ENCODE measurements around the gene GRM5. TPM values are rescaled to one million over a fixed set of nuclear protein-coding genes. Genes with fewer than 3 reads are reported as not detected.

Gene GRM5
- polyA plus RNA-seq, 1 donor from 2014 or later = not detected

GRCh38 chr11:88522624-88523385 lies 543.0 kb downstream of the GRM5 start:
- Mint-ChIP-seq H3K36me3 (no peaks in the 10 kb centered on the region), H3K9me3 (peaks cover 0 to 3% (median 0%) of the 10 kb centered on the region in 3 donors), H3K27me3 (peaks cover 19% of the 10 kb centered on the region), H3K4me3 (no peak overlapping the region), H3K4me1 (no peaks in the 10 kb centered on the region), H3K27ac (no peak overlapping the region)

GRCh38 chr11:88521799-88522201 lies 544.0 kb downstream of the GRM5 start:
- H3K9me3 Mint-ChIP-seq = peaks cover 0 to 3% (median 0%) of the 10 kb centered on the region in 3 donors
- H3K4me1 Mint-ChIP-seq = no peaks in the 10 kb centered on the region
- peaks cover 13% of the 10 kb centered on the region for H3K27me3 Mint-ChIP-seq
- no peak overlapping the region for H3K4me3 Mint-ChIP-seq
- no peak overlapping the region for H3K27ac Mint-ChIP-seq
- no peaks in the 10 kb centered on the region for H3K36me3 Mint-ChIP-seq

- Mint-ChIP-seq H3K36me3 (no peaks in the 10 kb centered on the region), H3K27me3 (peaks cover 13% of the 10 kb centered on the region), H3K27ac (no peak overlapping the region), H3K9me3 (peaks cover 0 to 3% (median 0%) of the 10 kb centered on the region in 3 donors), H3K4me1 (no peaks in the 10 kb centered on the region), H3K4me3 (no peak overlapping the region)
These were observed 544.4 kb downstream of the GRM5 start for GRCh38 chr11:88521399-88521798.

DNA sequence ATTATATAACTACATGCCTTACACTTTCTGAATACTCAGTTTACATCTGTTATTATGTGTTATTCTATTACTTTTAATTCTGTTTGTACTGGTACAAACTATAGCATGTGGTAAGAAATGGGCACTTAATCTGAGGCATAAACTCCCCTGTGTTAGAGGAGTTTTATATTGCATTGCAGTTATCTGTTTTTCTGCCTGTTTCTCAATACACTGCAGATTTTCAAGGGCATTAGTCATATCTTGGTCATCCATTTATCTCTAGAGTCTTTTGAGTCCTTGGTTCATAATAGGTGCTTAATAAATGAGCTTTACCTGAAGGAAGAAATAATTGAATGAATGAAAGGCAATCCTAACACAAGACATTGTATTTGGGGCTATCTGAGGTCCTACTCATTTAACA lies 545.4 kb downstream of the GRM5 start:
- no peaks in the 10 kb centered on the region for H3K4me1 Mint-ChIP-seq
- no peak overlapping the region for H3K27ac Mint-ChIP-seq
- H3K9me3 Mint-ChIP-seq = peaks cover 0 to 5% (median 0%) of the 10 kb centered on the region in 3 donors
- H3K27me3 Mint-ChIP-seq = peaks cover 13% of the 10 kb centered on the region
- H3K4me3 Mint-ChIP-seq = no peak overlapping the region
- no peaks in the 10 kb centered on the region for H3K36me3 Mint-ChIP-seq

GRCh38 chr11:88515002-88515401 lies 550.8 kb downstream of the GRM5 start:
- no peaks in the 10 kb centered on the region for H3K4me1 Mint-ChIP-seq
- H3K4me3 Mint-ChIP-seq = no peak overlapping the region
- peaks cover 22% of the 10 kb centered on the region for H3K27me3 Mint-ChIP-seq
- no peak overlapping the region for H3K27ac Mint-ChIP-seq
- peaks cover 0 to 4% (median 2%) of the 10 kb centered on the region in 3 donors for H3K9me3 Mint-ChIP-seq
- H3K36me3 Mint-ChIP-seq = no peaks in the 10 kb centered on the region

DNA sequence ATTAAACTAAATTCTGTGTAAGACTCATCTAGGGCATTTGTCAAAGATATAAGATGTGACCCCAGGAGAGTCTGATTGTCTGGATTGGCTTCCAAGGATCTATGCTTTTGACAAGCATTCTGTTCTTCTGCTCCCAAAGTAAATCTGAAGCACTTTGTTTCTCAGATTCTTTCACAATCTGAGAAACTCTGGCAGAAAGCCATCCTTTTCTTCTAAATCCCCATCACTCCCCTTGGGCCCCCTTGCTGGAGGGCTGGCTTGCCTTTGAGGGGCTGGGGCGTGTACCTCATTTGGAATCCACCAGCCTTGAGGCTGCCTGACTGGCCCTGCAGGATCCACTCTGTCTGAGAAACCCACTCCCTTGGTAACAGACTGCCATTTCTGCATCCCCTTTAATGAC lies 554.8 kb downstream of the GRM5 start:
- Mint-ChIP-seq H3K4me1 (peaks cover 0 to 6% (median 4%) of the 10 kb centered on the region in 3 donors), H3K9me3 (peaks cover 0 to 4% (median under 1%) of the 10 kb centered on the region in 3 donors), H3K27ac (no peak overlapping the region), H3K36me3 (peaks cover 1% of the 10 kb centered on the region), H3K27me3 (peaks cover 37% of the 10 kb centered on the region), H3K4me3 (peak overlapping the region in 1 of 4 donors; percentile 27)

GRCh38 chr11:88508759-88509581 lies 556.8 kb downstream of the GRM5 start:
- Mint-ChIP-seq H3K36me3 (peaks cover 1% of the 10 kb centered on the region), H3K27ac (no peak overlapping the region), H3K9me3 (peaks cover 0 to 4% (median 0%) of the 10 kb centered on the region in 3 donors), H3K4me3 (peak overlapping the region in 1 of 4 donors; percentile 3), H3K27me3 (peaks cover 37% of the 10 kb centered on the region), H3K4me1 (peaks cover 0 to 6% (median 4%) of the 10 kb centered on the region in 3 donors)

GRCh38 chr11:88508418-88508758 lies 557.4 kb downstream of the GRM5 start:
- H3K4me3 Mint-ChIP-seq = peak overlapping the region in 2 of 4 donors; percentile 10 to 35
- H3K27ac Mint-ChIP-seq = no peak overlapping the region
- peaks cover 0 to 4% (median 0%) of the 10 kb centered on the region in 3 donors for H3K9me3 Mint-ChIP-seq
- peaks cover 38% of the 10 kb centered on the region for H3K27me3 Mint-ChIP-seq
- H3K36me3 Mint-ChIP-seq = peaks cover 1% of the 10 kb centered on the region
- peaks cover 0 to 6% (median 4%) of the 10 kb centered on the region in 3 donors for H3K4me1 Mint-ChIP-seq

GRCh38 chr11:88507771-88508417 lies 557.9 kb downstream of the GRM5 start:
- H3K4me1 Mint-ChIP-seq = peaks cover 0 to 6% (median 4%) of the 10 kb centered on the region in 3 donors
- peaks cover 1% of the 10 kb centered on the region for H3K36me3 Mint-ChIP-seq
- no peak overlapping the region for H3K27ac Mint-ChIP-seq
- peak overlapping the region in 2 of 4 donors; percentile 35 to 55 for H3K4me3 Mint-ChIP-seq
- H3K27me3 Mint-ChIP-seq = peaks cover 38% of the 10 kb centered on the region
- H3K9me3 Mint-ChIP-seq = peaks cover 0 to 2% (median 0%) of the 10 kb centered on the region in 3 donors

GRCh38 chr11:88501541-88501940 lies 564.2 kb downstream of the GRM5 start:
- H3K27ac Mint-ChIP-seq = no peak overlapping the region
- H3K4me1 Mint-ChIP-seq = no peaks in the 10 kb centered on the region
- H3K9me3 Mint-ChIP-seq = peaks cover 0 to 3% (median 0%) of the 10 kb centered on the region in 3 donors
- peaks cover 2% of the 10 kb centered on the region for H3K36me3 Mint-ChIP-seq
- H3K4me3 Mint-ChIP-seq = no peak overlapping the region
- peaks cover 3% of the 10 kb centered on the region for H3K27me3 Mint-ChIP-seq

DNA sequence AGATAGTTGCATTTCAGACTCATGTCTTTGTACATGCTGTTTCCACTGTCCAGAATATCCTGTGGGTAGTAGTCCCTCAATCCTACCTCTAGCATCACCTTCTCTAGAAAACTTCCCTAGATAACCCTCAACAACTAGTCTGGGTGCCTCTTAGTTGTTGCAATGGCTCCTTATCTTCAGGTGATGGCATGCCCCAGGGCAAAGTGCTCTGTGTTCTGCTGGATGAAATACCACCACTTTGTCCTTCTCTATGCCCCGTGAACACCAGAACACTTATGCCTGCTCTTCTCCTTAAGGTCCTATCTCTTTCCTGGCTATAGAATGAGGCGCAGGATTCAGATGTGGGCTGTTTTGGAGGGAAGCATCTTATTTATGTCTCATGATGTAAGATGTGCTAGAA lies 569.9 kb downstream of the GRM5 start:
- no peak overlapping the region for H3K4me3 Mint-ChIP-seq
- no peaks in the 10 kb centered on the region for H3K36me3 Mint-ChIP-seq
- H3K27me3 Mint-ChIP-seq = no peaks in the 10 kb centered on the region
- no peaks in the 10 kb centered on the region for H3K4me1 Mint-ChIP-seq
- H3K27ac Mint-ChIP-seq = no peak overlapping the region
- H3K9me3 Mint-ChIP-seq = peaks cover 0 to 3% (median 0%) of the 10 kb centered on the region in 3 donors

DNA sequence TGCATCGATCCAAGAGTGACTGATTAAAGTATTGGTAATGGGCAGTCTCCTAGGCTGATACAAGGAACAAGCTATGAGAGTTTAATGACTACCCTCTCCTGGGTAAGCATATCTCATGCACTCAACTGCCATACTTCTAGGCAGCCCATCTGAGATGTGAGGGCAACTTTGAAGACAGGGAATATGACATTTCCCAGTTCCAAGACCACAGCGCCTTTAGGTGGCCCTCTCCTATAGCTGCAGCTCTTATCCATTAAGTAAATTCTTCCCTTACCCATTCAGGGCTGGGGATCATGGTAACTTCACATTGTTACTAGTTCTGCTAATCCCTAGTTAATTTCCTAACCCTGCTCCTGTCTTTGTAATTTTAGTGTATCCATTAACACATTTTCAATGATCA lies 570.9 kb downstream of the GRM5 start:
- H3K27me3 Mint-ChIP-seq = no peaks in the 10 kb centered on the region
- H3K27ac Mint-ChIP-seq = no peak overlapping the region
- no peaks in the 10 kb centered on the region for H3K36me3 Mint-ChIP-seq
- no peaks in the 10 kb centered on the region for H3K9me3 Mint-ChIP-seq
- no peak overlapping the region for H3K4me3 Mint-ChIP-seq
- no peaks in the 10 kb centered on the region for H3K4me1 Mint-ChIP-seq

GRCh38 chr11:88491674-88492073 lies 574.1 kb downstream of the GRM5 start:
- Mint-ChIP-seq H3K36me3 (no peaks in the 10 kb centered on the region), H3K27ac (no peak overlapping the region), H3K4me3 (no peak overlapping the region), H3K4me1 (no peaks in the 10 kb centered on the region), H3K27me3 (no peaks in the 10 kb centered on the region), H3K9me3 (no peaks in the 10 kb centered on the region)

DNA sequence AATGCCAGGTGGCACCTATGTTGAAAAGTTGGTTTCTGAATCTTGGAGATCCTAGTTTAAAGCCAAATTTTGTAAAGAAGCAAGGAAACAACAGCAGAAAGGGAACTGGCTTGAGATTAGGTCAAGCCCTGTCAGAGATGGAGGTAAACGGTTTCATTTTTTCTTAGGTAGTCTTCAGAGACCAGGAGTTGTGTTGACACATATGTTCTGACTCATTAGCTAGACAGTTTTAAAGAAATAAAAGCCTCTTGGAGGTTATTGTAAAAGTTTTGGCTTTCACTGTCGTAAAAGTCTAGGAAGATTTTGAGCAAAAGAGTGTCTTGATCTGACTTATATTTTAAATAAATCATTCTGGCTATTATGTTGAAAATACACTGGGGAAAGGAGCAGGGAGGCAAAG lies 576.8 kb downstream of the GRM5 start:
- Mint-ChIP-seq H3K4me3 (no peak overlapping the region), H3K4me1 (peaks cover 0 to 4% (median 3%) of the 10 kb centered on the region in 3 donors), H3K27me3 (no peaks in the 10 kb centered on the region), H3K9me3 (no peaks in the 10 kb centered on the region), H3K36me3 (no peaks in the 10 kb centered on the region), H3K27ac (no peak overlapping the region)

- H3K9me3 Mint-ChIP-seq = no peaks in the 10 kb centered on the region
- H3K4me1 Mint-ChIP-seq = peaks cover 0 to 4% (median 3%) of the 10 kb centered on the region in 3 donors
- no peak overlapping the region for H3K27ac Mint-ChIP-seq
- no peak overlapping the region for H3K4me3 Mint-ChIP-seq
- H3K36me3 Mint-ChIP-seq = no peaks in the 10 kb centered on the region
- H3K27me3 Mint-ChIP-seq = no peaks in the 10 kb centered on the region
These were observed 578.1 kb downstream of the GRM5 start for GRCh38 chr11:88487646-88488045.

Data from IgD-negative memory B cell (primary cell).